GDM1 (cell line): ENCODE results near the gene TRAF3.

ENCODE experiments used
- DNase-seq: peaks from one replicate; lab custom pipeline; 2025; lab: John Stamatoyannopoulos, UW

The TRAF3 gene

DNA sequence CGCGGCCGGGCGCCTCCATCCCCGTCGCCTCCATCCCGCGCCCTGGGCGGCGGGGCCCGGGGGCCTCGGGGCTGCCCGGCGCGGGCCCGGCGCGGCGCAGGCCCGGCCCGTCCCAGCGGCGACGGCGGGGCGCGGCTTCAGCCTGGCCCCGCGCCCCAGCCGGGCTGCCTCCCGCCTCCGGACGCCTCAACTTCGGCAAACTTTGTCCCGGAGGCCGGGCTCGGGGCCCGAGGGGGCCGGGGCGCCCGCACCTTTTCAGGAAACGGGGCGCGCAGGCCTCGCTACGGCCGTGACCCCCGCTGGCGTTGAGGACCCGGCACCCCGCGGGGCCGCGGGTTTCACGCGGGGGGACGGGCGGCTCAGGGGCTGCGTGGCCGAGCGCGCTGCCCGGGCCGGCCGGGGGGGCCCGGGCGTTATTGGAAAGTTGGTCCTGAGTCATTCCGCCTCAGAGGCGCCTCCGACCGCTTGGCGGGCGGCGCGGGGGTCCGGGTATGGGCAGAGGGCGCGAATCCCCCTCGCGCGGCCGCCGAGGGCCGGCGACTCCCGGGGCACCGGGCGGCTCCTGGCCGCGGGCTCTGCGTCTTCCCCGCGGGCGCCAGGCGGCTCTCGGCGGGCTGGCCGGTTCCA lies 575 bp downstream of the TRAF3 start:
- no peak for DNase-seq

DNA sequence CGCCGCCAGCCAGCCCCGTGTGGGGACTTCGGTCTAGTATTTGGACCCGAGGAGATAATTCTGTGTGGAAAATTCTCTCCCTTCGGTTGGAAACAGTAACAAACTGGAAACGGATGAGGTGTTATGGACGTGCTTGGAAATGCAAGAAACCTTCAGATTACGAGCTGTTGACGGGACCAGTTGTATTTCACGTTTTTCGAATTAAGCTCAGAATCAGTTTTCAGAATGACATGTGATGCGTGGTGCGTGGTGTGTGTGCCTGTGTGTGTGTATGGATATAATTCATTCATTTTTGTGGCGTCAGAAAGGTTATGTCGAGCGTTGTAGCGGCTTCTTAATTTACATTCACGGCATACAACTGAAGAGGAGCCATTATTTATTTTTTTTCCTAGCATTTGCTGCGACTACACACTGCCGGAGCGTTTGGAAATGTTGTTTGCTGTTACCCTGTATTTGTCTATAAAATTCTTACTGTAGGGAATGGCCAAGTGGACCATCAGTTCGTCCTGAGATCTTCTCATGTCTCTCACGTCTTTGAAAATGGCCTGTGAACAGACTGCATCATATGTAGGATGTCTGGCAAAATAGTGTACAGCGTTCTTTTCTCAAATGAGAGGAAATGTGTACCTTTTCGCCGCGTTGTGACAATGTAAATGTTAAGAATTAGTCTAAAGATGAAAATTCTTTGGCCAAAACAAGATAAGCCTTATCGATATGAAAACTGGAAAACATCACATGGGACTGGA lies 1.3 kb downstream of the TRAF3 start:
- DNase-seq, result no peak

GRCh38 chr14:102779084-102779462 lies 1.8 kb downstream of the TRAF3 start:
- DNase-seq, result no peak

GRCh38 chr14:102779574-102780315 lies 2.5 kb downstream of the TRAF3 start:
- no peak for DNase-seq

DNA sequence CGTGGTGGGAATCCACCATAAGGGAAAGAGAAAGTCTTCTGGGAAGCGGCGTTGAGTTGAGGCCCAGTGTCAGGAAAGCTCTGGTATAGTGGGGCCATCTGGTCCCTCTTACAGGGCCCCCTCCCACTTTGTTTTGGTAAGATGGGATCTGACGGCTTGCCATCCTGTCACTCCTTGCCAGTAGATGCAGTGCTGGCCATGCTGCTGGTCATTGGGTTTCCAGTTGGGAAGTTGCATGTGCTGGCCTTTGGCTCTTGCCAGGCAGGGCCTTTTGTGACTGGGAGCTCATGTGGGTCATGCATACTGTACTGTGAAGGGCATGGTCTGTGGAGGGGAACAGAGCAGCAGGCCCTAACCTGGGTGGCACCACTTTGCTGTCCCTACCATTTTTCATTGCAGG lies 3.8 kb downstream of the TRAF3 start:
- DNase-seq, result no peak

DNA sequence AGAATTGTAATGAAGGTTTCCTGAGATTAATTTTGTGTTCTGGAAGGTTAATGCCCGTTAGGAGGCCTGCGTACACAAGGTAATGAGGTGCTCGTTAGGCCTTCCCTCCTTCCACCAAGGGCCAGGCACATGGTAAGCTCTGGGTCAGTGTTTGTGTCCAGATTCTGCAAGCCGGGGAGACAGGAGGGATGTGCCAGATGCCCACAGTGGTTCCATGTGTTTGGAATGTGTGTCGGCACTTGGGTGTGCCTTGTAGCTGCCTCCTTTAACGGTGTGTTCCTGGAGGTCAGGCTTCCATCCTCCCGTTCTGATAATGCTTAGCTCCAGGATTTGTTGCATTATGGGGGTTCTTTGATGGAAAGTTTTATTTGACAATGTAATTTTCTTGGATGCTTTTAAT lies 5.7 kb downstream of the TRAF3 start:
- no peak for DNase-seq

DNA sequence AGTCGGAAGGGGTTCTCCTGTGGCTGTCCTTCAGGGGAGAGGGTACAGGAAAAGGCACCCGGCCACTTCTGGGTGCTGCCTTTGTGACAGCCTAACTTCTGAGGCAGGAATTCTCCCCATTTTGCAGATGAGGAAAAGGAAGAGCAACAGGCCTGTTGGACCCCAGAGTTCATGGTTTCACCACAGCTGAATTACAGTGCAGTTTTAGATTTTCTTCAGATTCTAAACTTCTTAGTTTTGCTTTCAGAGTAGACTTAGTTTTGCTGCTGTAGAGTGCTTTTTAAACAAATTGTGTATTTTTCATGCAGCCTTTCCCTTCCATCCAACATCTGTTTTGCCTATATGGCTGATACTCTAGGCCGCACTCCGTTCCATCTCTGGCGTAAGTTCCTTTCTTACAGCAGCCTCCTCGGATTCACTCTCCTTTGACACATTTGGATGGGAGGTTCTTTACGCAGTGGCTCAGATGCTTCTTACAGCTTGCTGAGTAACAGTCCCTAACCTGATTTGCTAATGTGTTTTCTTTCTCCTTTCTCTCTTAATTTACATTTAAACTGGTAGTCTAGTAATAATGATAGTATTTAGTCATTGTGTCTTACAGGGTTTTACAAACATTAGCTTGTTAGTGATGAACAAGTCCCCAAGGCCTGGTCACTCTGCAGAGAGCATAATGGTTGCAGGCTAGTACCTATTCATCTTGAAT lies 7.8 kb downstream of the TRAF3 start:
- no peak for DNase-seq

- no peak for DNase-seq
These were observed 8.3 kb downstream of the TRAF3 start for GRCh38 chr14:102785595-102785963.

GRCh38 chr14:102786768-102787167 lies 9.5 kb downstream of the TRAF3 start:
- DNase-seq, result no peak

DNA sequence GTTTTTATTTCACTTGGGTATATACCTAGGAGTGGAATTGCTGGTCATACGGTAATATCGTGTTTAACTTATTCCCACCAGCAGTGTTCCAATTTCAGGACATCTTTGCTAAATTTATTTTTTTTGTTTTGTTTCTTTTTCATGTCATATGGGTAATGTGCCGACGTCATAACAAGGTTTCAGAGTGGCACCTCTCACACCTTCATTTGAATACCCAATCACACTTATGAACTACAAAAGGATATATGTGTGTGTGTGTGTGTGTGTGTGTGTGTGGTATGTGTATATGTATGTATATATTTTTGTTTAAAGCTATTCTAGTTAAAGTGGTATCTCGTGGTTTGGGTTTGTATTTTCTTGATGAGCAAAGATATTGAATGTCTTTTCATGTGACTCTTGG lies 12.1 kb downstream of the TRAF3 start:
- DNase-seq, result no peak

DNA sequence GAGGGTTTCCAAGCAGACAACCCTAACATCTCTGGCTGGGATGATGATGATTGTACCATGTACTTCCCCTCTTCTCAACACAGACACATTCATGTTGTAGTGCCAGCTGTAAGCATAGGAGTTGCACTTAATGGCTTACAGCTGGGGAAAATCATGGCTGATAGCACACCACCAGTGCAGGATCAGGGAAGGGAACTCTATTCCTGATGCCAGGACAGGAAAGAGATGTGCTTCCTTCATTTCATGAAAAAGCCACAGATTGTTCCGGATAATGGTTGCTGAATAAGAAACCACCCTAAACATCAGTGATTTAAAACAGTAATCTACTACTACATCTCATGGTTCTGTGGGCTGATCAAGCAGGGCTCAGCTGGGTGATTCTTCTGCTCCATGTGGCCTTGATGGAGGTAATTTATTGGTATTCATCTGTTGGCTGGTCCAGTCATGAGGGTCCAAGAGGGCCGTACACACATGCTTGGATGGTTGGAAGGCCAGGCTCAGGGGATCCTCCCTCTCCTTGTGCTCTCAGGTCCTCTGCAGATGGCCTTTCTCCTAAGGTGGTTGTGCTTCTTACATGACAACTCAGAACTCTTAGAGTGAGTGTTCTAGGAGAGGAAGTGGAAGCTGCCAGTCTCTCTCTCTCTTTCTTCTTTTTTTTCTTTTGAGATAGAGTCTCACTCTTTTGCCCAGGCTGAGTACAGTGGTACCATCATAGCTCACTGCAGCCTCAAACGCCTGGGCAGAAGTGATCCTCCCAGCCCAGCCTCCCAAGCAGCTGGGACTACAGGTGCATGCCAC lies 16.5 kb downstream of the TRAF3 start:
- DNase-seq, result no peak

DNA sequence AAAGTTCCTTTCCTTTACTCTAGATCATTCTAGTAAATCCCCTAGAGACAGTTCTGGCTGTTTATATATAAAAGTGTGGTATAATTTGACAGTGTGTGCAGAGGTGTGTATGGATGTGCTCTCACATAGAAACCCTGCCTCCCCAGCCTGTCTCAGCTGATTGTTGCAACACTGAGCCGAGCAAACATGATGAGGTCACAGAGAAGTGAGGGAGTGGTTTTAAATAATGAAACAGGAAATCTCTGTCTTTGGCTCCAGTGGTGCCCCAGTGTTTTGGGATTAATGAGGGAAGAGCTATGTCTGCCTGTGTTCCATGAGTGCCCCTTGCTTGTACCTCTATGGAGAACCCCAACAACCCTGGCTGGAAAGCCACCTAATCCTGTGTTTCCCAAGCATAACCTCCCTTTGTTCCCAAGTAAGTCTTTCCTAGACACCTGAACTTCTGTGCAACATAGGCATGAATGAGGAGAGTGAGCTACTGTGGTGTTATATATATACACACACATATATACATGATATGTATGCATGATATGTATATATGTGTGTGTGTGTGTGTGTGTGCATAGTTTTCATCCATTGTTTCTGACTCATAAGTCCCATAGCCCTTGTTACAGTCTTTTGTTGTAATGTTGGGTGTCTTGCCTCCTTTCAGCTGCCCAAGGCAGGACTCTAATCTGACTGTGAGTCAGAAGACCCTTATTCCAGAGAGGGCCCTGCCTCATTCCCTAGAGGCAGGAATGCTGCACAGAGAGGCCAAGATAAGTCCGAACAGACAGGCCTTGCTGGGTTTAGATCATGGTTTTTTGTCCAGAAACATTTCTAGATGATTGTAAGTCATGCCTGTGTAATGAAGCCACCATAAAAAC lies 18.0 kb downstream of the TRAF3 start:
- no peak for DNase-seq

- DNase-seq, result no peak
These were observed 19.5 kb downstream of the TRAF3 start for GRCh38 chr14:102796661-102797190.

- no peak for DNase-seq
These were observed 21.7 kb downstream of the TRAF3 start for GRCh38 chr14:102798926-102799325.

- no peak for DNase-seq
These were observed 22.7 kb downstream of the TRAF3 start for GRCh38 chr14:102799684-102800562.

GRCh38 chr14:102802834-102803523 lies 25.7 kb downstream of the TRAF3 start:
- DNase-seq, result no peak

DNA sequence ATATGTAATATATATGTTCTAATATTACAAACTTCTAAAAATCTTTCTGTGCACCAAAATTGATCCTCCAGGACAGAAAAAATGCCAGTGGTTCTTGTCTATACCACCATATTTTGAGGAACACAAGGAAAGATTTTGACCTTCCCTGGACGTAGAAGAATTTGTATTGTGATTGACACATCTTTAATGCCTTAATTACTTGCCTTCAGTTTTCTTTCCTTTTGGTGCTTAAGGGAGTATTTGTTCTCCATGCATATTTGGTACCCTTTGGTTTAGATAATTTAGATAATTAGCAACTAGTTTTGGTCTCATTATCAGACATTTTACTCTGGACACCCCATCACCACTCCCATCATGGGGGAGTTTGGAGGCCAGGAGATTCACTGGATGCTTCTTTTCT lies 27.6 kb downstream of the TRAF3 start:
- DNase-seq, result no peak

DNA sequence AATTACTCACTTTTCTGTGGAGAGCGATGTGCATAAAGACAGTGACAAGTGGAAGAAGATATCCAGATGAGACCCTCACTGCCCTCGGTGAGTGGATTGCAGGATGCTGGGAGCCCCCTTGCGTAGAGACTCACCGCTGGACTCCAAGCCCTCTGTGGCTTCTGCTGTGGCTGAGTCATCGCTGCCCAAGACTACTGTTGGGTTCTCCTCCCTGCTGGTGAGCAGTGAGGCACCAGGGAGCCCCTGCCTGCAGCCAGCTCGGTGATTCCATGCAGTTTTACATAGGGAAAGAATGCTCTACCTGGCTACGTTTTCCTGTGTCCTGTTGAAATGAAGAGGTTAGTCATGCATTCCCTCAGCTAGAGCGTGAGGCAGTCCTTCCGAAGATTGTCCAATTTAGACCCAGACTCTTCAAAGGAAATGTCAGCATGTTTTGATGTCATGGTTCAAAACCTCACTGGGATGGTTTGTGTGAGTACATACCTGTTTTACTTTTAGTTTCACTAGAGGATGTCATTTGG lies 28.2 kb downstream of the TRAF3 start:
- DNase-seq, result peak; percentile 14

GRCh38 chr14:102805941-102806340 lies 28.7 kb downstream of the TRAF3 start:
- no peak for DNase-seq
